IMR-90 (cell line): Measurements from ENCODE around the gene RB1. TPM values are rescaled to one million over a fixed set of nuclear protein-coding genes. Genes with fewer than 3 reads are reported as not detected.

Experiments
- ATAC-seq: fragments of 200-7000 bp; cut with Tn5 transposase; 2 replicates; pipeline ENCODE4 v1.9.1; 2020; ENCODE audit warnings: low read depth, mild to moderate bottlenecking, moderate library complexity
- BruUV-seq: library from RNA; stranded (reverse); fragments of 400-500 nt; replicated peaks from 2 replicates; lab custom pipeline; 2021; lab: Mats Ljungman, UMichigan
- CTCF ChIA-PET: fragments of 300-600 bp; formaldehyde crosslinking; extraction: SDS; loops from one replicate; lab custom pipeline; 2021; ENCODE audit warnings: antibody characterized with exemption; lab: Yijun Ruan, JAX
- POLR2A ChIA-PET: fragments of 300-600 bp; sonication (Branson Sonifier 250); formaldehyde crosslinking; loops from one replicate; lab custom pipeline; 2022; ENCODE audit warnings: antibody characterized with exemption; ENCODE audit not compliant: unreplicated experiment; lab: Charles Lee
- DNase-seq: peaks from one replicate; pipeline ENCODE4 v3.0.0; 2013
- H2AFZ ChIP-seq: replicated peaks from 2 replicates; pipeline ENCODE3; 2013; ENCODE audit warnings: low read length, mild to moderate bottlenecking; ENCODE audit not compliant: poor library complexity
- H2AK5ac ChIP-seq: 2 replicates; pipeline ENCODE4 v1.6.1; 2013; ENCODE audit warnings: low read depth, low read length, inconsistent platforms
- H2AK9ac ChIP-seq: replicated peaks from 2 replicates; pipeline ENCODE3; 2013; ENCODE audit warnings: mild to moderate bottlenecking, low read depth, low read length, moderate library complexity; ENCODE audit not compliant: poor library complexity
- H2BK120ac ChIP-seq: 2 replicates; pipeline ENCODE4 v1.6.1; 2013; ENCODE audit warnings: low read depth, low read length, inconsistent platforms
- H2BK15ac ChIP-seq: 3 replicates; pipeline ENCODE4 v1.6.1; 2013; ENCODE audit warnings: low read depth, low read length, inconsistent platforms
- H2BK20ac ChIP-seq: 2 replicates; pipeline ENCODE4 v1.6.1; 2013; ENCODE audit warnings: low read depth, mild to moderate bottlenecking, inconsistent platforms, low read length, moderate library complexity
- H2BK5ac ChIP-seq: 2 replicates; pipeline ENCODE4 v1.6.1; 2013; ENCODE audit warnings: mild to moderate bottlenecking, low read depth, low read length, inconsistent platforms; ENCODE audit not compliant: poor library complexity, severe bottlenecking
- H3K14ac ChIP-seq: replicated peaks from 2 replicates; pipeline ENCODE4 v1.6.1; 2013; ENCODE audit warnings: low read depth, low read length, inconsistent platforms
- H3K18ac ChIP-seq: 2 replicates; pipeline ENCODE4 v1.6.1; 2013; ENCODE audit warnings: low read depth, low read length, control low read depth
- H3K23ac ChIP-seq: 2 replicates; pipeline ENCODE4 v1.6.1; 2013; ENCODE audit warnings: low read depth, low read length, inconsistent platforms
- H3K27ac ChIP-seq: 2 replicates; pipeline ENCODE4 v1.5.1; 2013; ENCODE audit warnings: mild to moderate bottlenecking, control low read depth, low read length; ENCODE audit not compliant: insufficient read depth
- H3K27me3 ChIP-seq: 2 replicates; pipeline ENCODE4 v1.6.1; 2013; ENCODE audit warnings: low read length; ENCODE audit not compliant: control insufficient read depth, insufficient read depth
- H3K36me3 ChIP-seq: 2 replicates; pipeline ENCODE4 v1.6.1; 2013; ENCODE audit warnings: low read length, mixed read lengths; ENCODE audit not compliant: control insufficient read depth, insufficient read depth
- H3K4ac ChIP-seq: 2 replicates; pipeline ENCODE4 v1.6.1; 2013; ENCODE audit warnings: low read depth, low read length, inconsistent platforms
- H3K4me1 ChIP-seq: 2 replicates; pipeline ENCODE4 v1.6.1; 2013; ENCODE audit warnings: low read length, mixed read lengths; ENCODE audit not compliant: control insufficient read depth, insufficient read depth
- H3K4me2 ChIP-seq: 2 replicates; pipeline ENCODE4 v1.6.1; 2013; ENCODE audit warnings: low read depth, mild to moderate bottlenecking, control low read depth, low read length, moderate library complexity
- H3K4me3 ChIP-seq: 2 replicates; pipeline ENCODE4 v1.5.1; 2013; ENCODE audit warnings: low read depth, mild to moderate bottlenecking, control low read depth, low read length, moderate library complexity; ENCODE audit not compliant: insufficient read depth
- H3K56ac ChIP-seq: 2 replicates; pipeline ENCODE4 v1.6.1; 2013; ENCODE audit warnings: low read length, inconsistent platforms; ENCODE audit not compliant: insufficient read depth; ENCODE audit errors: extremely low read depth
- H3K79me1 ChIP-seq, 2 experiments: 2 replicates each; pipeline ENCODE4 v1.6.1; 2013; ENCODE audit warnings: low read length in 2 of 2, inconsistent platforms in 1 of 2, low read depth in 1 of 2
- H3K9ac ChIP-seq: 2 replicates; pipeline ENCODE4 v1.6.1; 2013; ENCODE audit warnings: low read depth, low read length, control low read depth
- H3K9me1 ChIP-seq: 2 replicates; pipeline ENCODE4 v1.6.1; 2013; ENCODE audit warnings: low read length, inconsistent platforms; ENCODE audit not compliant: insufficient read depth
- H3K9me3 ChIP-seq: 2 replicates; pipeline ENCODE4 v1.6.1; 2013; ENCODE audit warnings: low read length; ENCODE audit not compliant: control insufficient read depth, insufficient read depth
- H4K20me1 ChIP-seq: 2 replicates; pipeline ENCODE4 v1.6.1; 2013; ENCODE audit warnings: low read length, inconsistent platforms; ENCODE audit not compliant: insufficient read depth
- H4K5ac ChIP-seq: 2 replicates; pipeline ENCODE4 v1.6.1; 2013; ENCODE audit warnings: mild to moderate bottlenecking, low read depth, low read length, control low read depth
- H4K8ac ChIP-seq, 2 experiments: 2 replicates each; pipeline ENCODE4 v1.6.1; 2013; ENCODE audit warnings: low read depth in 2 of 2, low read length in 2 of 2, control low read depth in 1 of 2, inconsistent platforms in 1 of 2
- H4K91ac ChIP-seq: 2 replicates; pipeline ENCODE4 v1.6.1; 2013; ENCODE audit warnings: low read depth, low read length, inconsistent platforms; ENCODE audit not compliant: insufficient read depth
- BHLHE40 ChIP-seq: fragments of 150-350 bp; IDR thresholded peaks from 2 replicates; pipeline ENCODE4 v1.6.1; 2016; ENCODE audit warnings: mild to moderate bottlenecking, low read depth, low read length
- CEBPB ChIP-seq: IDR thresholded peaks from 2 replicates; pipeline ENCODE4 v1.6.1; 2012; ENCODE audit warnings: low read depth, low read length, improper control_type of control experiment
- CHD1 ChIP-seq: IDR thresholded peaks from 2 replicates; pipeline ENCODE4 v1.6.1; 2012; ENCODE audit warnings: low read depth, low read length, improper control_type of control experiment
- FOS ChIP-seq: fragments of 150-350 bp; IDR thresholded peaks from 2 replicates; pipeline ENCODE4 v1.6.1; 2016; ENCODE audit warnings: low read depth, low read length
- MAFK ChIP-seq: IDR thresholded peaks from 2 replicates; pipeline ENCODE4 v1.6.1; 2012; ENCODE audit warnings: low read depth, low read length, improper control_type of control experiment
- MAZ ChIP-seq: IDR thresholded peaks from 2 replicates; pipeline ENCODE4 v1.6.1; 2012; ENCODE audit warnings: low read depth, mild to moderate bottlenecking, low read length, improper control_type of control experiment, moderate library complexity, borderline replicate concordance
- MXI1 ChIP-seq: IDR thresholded peaks from 2 replicates; pipeline ENCODE4 v1.6.1; 2012; ENCODE audit warnings: low read depth, mild to moderate bottlenecking, low read length, moderate library complexity, borderline replicate concordance
- NFE2L2 ChIP-seq: fragments of 150-350 bp; IDR thresholded peaks from 2 replicates; pipeline ENCODE4 v1.6.1; 2016; ENCODE audit warnings: low read depth, mild to moderate bottlenecking, low read length
- POLR2A ChIP-seq: IDR thresholded peaks from 2 replicates; pipeline ENCODE4 v1.6.1; 2012; ENCODE audit warnings: mild to moderate bottlenecking, low read depth, low read length
- RAD21 ChIP-seq: IDR thresholded peaks from 2 replicates; pipeline ENCODE4 v1.6.1; 2012; ENCODE audit warnings: low read length, improper control_type of control experiment
- RCOR1 ChIP-seq: IDR thresholded peaks from 2 replicates; pipeline ENCODE4 v1.6.1; 2012; ENCODE audit warnings: mild to moderate bottlenecking, low read length, improper control_type of control experiment; ENCODE audit not compliant: insufficient replicate concordance
- RFX5 ChIP-seq: IDR thresholded peaks from 2 replicates; pipeline ENCODE4 v1.8.0; 2012; ENCODE audit warnings: low read depth, mild to moderate bottlenecking, low read length, moderate library complexity
- SMC3 ChIP-seq: fragments of 150-350 bp; IDR thresholded peaks from 2 replicates; pipeline ENCODE4 v1.6.1; 2016; ENCODE audit warnings: low read depth, mild to moderate bottlenecking, antibody characterized with exemption, low read length, moderate library complexity
- WGBS, 2 experiments: methylation state at CpG; one replicate each; pipeline versions ENCODE4 v1.1.5 to v1.1.7; 2013; ENCODE audit warnings: missing lambda C conversion rate in 2 of 2; ENCODE audit not compliant: insufficient read length in 1 of 2; ENCODE audit errors: extremely low coverage in 2 of 2; 5-methylcytosine and 5-hydroxymethylcytosine counted together
- dilution Hi-C: fragments of 300-500 bp; cut with HindIII; formaldehyde crosslinking; loops from one replicate; pipeline ENCODE4 v1.14.3; 2018; ENCODE audit warnings: low sequenced_read_pairs; ENCODE audit not compliant: unreplicated experiment
- in situ Hi-C: fragments of 300-500 bp; cut with MboI; formaldehyde crosslinking; loops from 3 replicates; pipeline ENCODE4 v1.14.3; 2019; ENCODE audit warnings: low sequenced_read_pairs, inconsistent platforms, mixed read lengths
- intact Hi-C: fragments of 100-400 bp; cut with micrococcal nuclease; formaldehyde crosslinking; loops from 2 replicates; pipeline ENCODE4 v1.10.0; 2022
- polyA plus RNA-seq, 3 experiments: library from polyadenylated mRNA; depleted of rRNA; stranded (reverse); fragments of >200 nt; gene quantifications; 2 replicates each; pipeline ENCODE4 v1.2.3, GENCODE V29; 2012; ENCODE audit warnings: low replicate concordance in 1 of 3
- total RNA-seq: library from RNA; depleted of rRNA; stranded (reverse); fragments of >200 nt; gene quantifications from 2 replicates; pipeline ENCODE4 v1.2.3, GENCODE V29; 2012
- TF ChIP-seq, protein P1 (sequence below): fragments of 150-350 bp; IDR thresholded peaks from 2 replicates; pipeline ENCODE4 v1.6.1; 2017; ENCODE audit warnings: mild to moderate bottlenecking, antibody characterized with exemption, low read length, low read depth
- TF ChIP-seq, protein P2 (sequence below): fragments of 150-350 bp; IDR thresholded peaks from 2 replicates; pipeline ENCODE4 v1.6.1; 2016; ENCODE audit warnings: low read depth, mild to moderate bottlenecking, low read length, moderate library complexity, borderline replicate concordance
- TF ChIP-seq, protein P3 (sequence below): conservative IDR thresholded peaks from 2 replicates; pipeline ENCODE4 v1.5.1; 2012; ENCODE audit warnings: mild to moderate bottlenecking, low read depth, low read length, improper control_type of control experiment

Gene RB1
- total and polyA plus RNA-seq, 2 of the 4 experiments (the other 2 are of a cell fraction): 11.4 to 15.4 TPM

DNA sequence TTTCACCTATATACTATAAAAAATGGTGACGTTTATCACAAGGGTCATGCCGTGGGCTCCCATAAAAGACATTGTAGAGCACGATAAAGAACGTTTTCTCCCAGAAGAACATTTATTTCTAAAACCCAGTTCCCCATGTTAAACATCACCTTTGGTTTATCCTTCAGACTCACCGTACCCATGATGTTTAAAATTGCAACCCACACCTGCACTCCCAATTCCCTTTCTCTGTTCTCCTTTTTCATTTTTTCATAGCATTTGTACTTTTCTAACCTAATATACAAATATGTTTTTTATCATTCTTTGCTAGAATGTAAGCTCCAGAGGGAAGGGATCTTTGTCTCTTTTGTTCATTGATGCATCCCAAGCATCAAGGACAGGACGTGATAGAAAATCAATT lies 227.3 kb downstream of the RB1 start:
- dilution Hi-C loops: no loop called here
- TF ChIP-seq CHD1 (no peak), RFX5 (no peak), RAD21 (no peak), NFE2L2 (no peak), MAFK (no peak), RCOR1 (no peak), POLR2A (no peak), MXI1 (no peak), FOS (no peak), SMC3 (no peak), MAZ (no peak), BHLHE40 (no peak), CEBPB (no peak)
- TF ChIP-seq, protein P1, sequence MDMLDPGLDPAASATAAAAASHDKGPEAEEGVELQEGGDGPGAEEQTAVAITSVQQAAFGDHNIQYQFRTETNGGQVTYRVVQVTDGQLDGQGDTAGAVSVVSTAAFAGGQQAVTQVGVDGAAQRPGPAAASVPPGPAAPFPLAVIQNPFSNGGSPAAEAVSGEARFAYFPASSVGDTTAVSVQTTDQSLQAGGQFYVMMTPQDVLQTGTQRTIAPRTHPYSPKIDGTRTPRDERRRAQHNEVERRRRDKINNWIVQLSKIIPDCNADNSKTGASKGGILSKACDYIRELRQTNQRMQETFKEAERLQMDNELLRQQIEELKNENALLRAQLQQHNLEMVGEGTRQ: no peak
- TF ChIP-seq, protein P2, sequence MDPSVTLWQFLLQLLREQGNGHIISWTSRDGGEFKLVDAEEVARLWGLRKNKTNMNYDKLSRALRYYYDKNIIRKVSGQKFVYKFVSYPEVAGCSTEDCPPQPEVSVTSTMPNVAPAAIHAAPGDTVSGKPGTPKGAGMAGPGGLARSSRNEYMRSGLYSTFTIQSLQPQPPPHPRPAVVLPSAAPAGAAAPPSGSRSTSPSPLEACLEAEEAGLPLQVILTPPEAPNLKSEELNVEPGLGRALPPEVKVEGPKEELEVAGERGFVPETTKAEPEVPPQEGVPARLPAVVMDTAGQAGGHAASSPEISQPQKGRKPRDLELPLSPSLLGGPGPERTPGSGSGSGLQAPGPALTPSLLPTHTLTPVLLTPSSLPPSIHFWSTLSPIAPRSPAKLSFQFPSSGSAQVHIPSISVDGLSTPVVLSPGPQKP: no peak
- TF ChIP-seq, protein P3, sequence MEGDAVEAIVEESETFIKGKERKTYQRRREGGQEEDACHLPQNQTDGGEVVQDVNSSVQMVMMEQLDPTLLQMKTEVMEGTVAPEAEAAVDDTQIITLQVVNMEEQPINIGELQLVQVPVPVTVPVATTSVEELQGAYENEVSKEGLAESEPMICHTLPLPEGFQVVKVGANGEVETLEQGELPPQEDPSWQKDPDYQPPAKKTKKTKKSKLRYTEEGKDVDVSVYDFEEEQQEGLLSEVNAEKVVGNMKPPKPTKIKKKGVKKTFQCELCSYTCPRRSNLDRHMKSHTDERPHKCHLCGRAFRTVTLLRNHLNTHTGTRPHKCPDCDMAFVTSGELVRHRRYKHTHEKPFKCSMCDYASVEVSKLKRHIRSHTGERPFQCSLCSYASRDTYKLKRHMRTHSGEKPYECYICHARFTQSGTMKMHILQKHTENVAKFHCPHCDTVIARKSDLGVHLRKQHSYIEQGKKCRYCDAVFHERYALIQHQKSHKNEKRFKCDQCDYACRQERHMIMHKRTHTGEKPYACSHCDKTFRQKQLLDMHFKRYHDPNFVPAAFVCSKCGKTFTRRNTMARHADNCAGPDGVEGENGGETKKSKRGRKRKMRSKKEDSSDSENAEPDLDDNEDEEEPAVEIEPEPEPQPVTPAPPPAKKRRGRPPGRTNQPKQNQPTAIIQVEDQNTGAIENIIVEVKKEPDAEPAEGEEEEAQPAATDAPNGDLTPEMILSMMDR: no peak
- no peak overlapping the region for H2AK5ac ChIP-seq
- ChIA-PET POLR2A (no interaction called here), CTCF (no interaction called here)
- in situ Hi-C loops: no loop called here
- H4K8ac ChIP-seq: no peak overlapping the region
- no peaks in the 10 kb centered on the region for H3K36me3 ChIP-seq
- no TSS peak for BruUV-seq
- H3K4ac ChIP-seq: no peak overlapping the region
- H3K23ac ChIP-seq: no peak overlapping the region
- no peak for DNase-seq
- no peak overlapping the region for H3K14ac ChIP-seq
- ATAC-seq: no peak
- H3K9ac ChIP-seq: no peak overlapping the region
- H2BK20ac ChIP-seq: no peak overlapping the region
- intact Hi-C loops: loop anchor here (5.0 kb wide), 1 partner anchor 124 kb away; no protein-coding TSS in a partner anchor
- H3K18ac ChIP-seq: no peak overlapping the region
- H2AFZ ChIP-seq: no peak overlapping the region
- peaks cover 8 to 13% of the 10 kb centered on the region in 2 experiments for H3K79me1 ChIP-seq
- no peak overlapping the region for H3K4me2 ChIP-seq
- H4K5ac ChIP-seq: no peak overlapping the region
- H3K4me3 ChIP-seq: no peak overlapping the region
- H3K27me3 ChIP-seq: no peaks in the 10 kb centered on the region
- 92% methylated on average over 4 of the region's 6 CpGs; no CpG with 5 or more reads in 1 of the 2 experiments for WGBS, 2 experiments
- H3K27ac ChIP-seq: no peak overlapping the region
- peaks cover 5% of the 10 kb centered on the region for H3K4me1 ChIP-seq
- no peak overlapping the region for H2BK5ac ChIP-seq
- no peak overlapping the region for H4K91ac ChIP-seq
- H2AK9ac ChIP-seq: no peak overlapping the region
- no peaks in the 10 kb centered on the region for H3K9me3 ChIP-seq
- no peak overlapping the region for H2BK15ac ChIP-seq
- H4K20me1 ChIP-seq: no peaks in the 10 kb centered on the region
- H3K9me1 ChIP-seq: peaks cover 2% of the 10 kb centered on the region; the same call in 1 of the 2 replicates
- H2BK120ac ChIP-seq: no peak overlapping the region
- no peak overlapping the region for H3K56ac ChIP-seq
